Kidney tubule cell (primary cell): ENCODE data around the gene MAN2A1.
A peak's percentile ranks its signal among the peaks of the same experiment; 100 is the strongest.

Experiments used
- DNase-seq: peaks from one replicate; pipeline ENCODE4 v3.0.0-alpha.2; 2018; ENCODE audit warnings: low spot score

The MAN2A1 gene

GRCh38 chr5:109907731-109908130 is 218.0 kb downstream of the MAN2A1 start:
- peak; percentile 61 for DNase-seq

- no peak for DNase-seq
Observed at GRCh38 chr5:109908366-109908765, 218.6 kb downstream of the MAN2A1 start.

- DNase-seq: no peak
Observed at GRCh38 chr5:109910874-109911273, 221.1 kb downstream of the MAN2A1 start.

DNA sequence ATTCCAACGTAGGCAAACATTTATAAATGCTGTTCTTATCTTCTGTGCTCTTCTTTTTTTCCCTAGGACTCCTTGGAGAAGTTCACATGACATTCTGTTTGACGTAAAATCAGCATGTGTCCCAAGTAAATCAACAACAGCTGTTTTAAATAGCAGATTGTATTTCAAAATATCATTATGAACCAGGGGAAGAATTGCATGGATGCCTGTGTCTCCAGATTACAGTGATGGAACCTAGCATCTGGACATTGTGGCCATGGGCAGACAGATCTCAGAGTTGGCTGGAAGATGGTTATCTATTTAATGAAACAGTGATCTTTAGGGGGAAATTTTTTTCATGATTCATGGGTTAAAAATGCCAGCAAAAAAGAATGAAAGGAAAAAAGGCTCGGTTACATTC is 222.0 kb downstream of the MAN2A1 start:
- DNase-seq: peak; percentile 1

- no peak for DNase-seq
Observed at GRCh38 chr5:109914906-109915305, 225.2 kb downstream of the MAN2A1 start.

DNA sequence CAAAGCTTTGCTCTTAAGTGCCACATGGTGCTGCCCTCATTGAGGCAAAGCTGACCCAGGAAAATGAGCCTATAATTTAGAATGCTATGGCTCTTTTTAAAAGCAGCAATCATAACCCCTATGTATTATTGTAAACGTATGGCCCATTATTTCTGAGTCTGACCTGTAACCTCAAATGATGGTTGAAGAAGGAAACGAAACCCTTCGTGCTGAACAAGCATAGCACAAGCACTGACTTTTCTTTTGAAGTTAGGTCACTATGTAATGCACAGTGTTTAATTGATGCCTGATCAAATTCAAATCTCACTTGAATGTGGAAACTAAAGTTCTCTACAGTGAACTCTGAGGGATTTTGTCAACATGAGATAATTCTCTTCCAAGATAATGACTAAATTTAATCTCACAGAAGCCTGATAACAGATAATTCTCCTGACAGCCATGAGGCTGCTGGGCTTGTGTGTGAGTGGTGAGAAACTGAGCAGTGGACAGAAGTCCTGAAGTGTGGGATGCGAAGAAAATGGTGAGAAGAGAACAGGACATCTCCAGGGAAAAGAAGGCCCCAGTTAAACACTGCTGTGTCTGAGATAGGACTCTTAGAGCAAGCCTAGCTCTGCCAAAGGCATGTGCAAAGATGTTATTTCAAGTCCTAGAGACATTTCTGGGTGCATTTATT is 226.9 kb downstream of the MAN2A1 start:
- no peak for DNase-seq
